HG03175 (cell line): ENCODE results near the gene CA5A.

Experiments
- ATAC-seq: cut with Tn5 transposase; IDR thresholded peaks from one replicate; pipeline ENCODE4 v1.9.1; 2021; ENCODE audit warnings: mild to moderate bottlenecking, moderate library complexity; ENCODE audit not compliant: unreplicated experiment

The CA5A gene

GRCh38 chr16:87841340-87842208 is 94.8 kb downstream of the CA5A start:
- ATAC-seq: no peak

DNA sequence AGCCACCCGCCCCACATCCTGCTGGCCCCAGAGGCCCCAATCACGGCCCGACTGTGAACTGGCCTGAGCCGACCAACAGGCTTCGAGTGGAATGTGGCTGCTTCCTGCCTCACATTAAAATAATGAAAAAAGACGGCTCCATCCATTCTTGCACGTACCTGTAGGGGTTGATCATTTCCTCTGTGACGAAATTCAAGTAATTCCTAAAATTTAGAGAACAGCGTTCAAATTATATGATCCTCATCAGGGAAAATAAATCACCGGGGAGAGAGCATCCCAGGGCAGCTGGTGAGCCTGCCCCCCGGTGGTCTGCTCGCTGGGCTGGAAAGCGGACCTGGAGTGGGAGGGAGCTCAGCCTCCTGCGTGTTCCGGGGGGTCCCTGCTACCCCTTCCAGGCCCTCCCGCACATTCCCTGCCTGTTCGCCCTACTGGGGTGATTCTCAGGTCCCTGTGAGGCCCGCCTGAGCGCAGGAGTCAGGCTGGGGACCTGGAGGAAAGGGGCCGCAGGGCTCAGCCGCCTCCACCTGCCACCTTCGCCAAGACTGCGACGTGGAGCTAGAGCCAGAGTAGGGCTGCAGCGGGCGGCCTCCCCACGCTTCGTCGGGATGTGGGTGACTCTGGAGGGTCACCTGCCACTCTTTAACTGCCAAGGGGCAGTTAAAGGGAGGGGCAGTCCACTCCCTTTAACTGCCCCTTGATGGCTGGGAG is 95.9 kb downstream of the CA5A start:
- ATAC-seq: no peak

DNA sequence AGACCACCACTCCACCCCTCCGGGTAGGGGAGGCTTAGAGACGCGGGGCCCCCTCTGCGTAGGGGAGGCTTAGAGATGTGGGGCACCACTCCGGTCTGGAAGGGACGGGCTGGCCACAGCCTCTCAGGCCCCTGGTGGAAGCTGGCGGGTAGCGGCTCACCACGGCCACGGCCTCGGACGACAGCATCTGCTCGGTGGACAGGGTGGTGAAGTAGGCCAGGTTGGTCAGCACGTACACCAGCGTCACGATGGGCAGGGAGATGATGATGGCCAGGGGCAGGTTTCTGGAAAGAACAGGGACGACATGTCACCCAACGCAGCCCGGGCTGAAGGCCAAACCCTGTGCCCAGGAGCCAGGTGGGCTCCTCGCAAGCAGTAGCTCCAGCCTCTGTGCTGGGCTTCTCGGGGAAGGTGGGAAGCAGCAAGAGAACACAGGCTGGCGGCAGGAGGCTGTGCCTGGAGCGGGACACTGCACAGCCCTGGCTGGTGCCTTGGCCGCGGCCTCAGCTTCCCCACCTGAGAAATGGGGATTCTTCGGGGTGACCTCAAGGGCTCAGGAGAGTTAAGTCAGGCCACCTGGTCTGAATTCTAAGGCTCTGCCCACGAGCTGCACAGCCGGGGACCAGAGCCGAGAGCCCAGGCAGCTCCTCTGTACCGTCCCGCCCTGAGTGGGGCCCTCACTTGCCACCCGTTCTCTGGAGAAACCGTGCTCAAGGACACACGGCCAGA is 96.6 kb downstream of the CA5A start:
- ATAC-seq: no peak

DNA sequence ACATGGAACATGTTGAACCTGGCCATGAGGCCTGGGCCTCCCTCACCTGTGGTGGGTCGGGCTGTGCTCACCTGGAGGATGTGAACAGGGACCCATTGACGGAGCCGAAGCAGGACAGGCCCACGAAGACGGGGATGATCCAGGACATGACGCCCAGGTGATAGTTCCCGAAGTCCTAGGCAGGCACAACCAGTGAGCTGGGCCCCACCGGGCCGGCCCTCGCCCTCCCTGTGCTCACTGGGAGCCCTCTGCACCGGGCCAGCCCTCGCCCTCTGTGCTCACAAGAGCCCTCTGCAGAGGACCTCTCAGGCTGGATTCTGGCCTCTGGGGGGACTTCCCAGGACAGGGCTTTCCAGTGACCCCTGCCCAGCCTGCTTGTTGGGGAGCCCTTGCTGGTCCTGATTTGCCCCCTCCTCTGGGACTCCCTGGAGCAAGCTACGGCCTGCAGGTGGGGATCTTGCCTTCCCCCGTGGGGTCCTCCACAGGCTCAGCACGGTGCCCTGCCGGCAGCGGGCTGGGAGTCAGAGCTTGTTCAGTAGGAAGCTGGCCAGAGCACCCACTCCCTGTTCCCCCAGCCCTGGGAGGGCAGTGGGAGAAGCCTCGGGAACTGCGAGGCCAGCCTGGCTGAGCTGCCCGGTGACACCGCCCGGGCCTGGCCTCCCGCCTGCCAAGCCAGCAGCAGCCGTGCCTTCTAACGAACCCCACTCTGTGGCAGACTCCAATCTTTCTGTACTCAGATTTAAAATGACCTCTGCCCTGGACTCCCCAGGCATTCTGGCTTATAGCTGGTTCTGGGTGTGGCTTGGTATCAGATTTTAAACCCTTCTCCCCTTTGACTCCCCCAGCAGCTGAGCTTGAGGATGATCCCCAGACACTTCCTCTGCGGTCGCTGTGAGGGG is 97.4 kb downstream of the CA5A start:
- no peak for ATAC-seq
